SU-DHL-6 (cell line): ENCODE measurements around the gene DDB1.

Experiments
- EZH2phosphoT487 ChIP-seq: fragments of 200-600 bp; sonication (generic), shearing (Covaris generic); conservative IDR thresholded peaks from 2 replicates; pipeline ENCODE4 v1.6.1; 2018; ENCODE audit warnings: mild to moderate bottlenecking, antibody characterized with exemption, low read length, moderate library complexity, mixed read lengths
- TF ChIP-seq, protein P1 (sequence below): fragments of 200-600 bp; sonication (generic); IDR thresholded peaks from one replicate; pipeline ENCODE4 v1.5.1; 2017; ENCODE audit warnings: antibody characterized with exemption, mild to moderate bottlenecking, low read length, moderate library complexity; ENCODE audit not compliant: insufficient read depth, poor library complexity, severe bottlenecking

DNA sequence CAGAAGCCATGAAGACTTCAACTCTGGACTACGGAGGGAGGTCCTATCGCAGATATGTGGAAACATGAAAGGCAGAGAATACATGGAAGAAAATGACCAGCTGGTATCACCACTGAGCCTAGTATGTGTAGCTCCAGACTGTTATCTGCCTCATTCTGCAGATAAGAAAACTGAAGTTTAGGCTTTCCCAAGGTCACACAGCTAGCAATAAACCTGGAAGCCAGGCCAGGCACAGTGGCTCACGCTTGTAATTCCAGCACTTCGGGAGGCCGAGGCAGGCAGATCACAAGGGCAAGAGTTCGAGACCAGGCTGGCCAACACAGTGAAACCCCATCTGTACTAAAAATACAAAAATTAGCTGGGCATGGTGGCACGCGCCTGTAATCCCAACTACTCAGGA, 22.2 kb downstream of the DDB1 start:
- TF ChIP-seq, protein P1, sequence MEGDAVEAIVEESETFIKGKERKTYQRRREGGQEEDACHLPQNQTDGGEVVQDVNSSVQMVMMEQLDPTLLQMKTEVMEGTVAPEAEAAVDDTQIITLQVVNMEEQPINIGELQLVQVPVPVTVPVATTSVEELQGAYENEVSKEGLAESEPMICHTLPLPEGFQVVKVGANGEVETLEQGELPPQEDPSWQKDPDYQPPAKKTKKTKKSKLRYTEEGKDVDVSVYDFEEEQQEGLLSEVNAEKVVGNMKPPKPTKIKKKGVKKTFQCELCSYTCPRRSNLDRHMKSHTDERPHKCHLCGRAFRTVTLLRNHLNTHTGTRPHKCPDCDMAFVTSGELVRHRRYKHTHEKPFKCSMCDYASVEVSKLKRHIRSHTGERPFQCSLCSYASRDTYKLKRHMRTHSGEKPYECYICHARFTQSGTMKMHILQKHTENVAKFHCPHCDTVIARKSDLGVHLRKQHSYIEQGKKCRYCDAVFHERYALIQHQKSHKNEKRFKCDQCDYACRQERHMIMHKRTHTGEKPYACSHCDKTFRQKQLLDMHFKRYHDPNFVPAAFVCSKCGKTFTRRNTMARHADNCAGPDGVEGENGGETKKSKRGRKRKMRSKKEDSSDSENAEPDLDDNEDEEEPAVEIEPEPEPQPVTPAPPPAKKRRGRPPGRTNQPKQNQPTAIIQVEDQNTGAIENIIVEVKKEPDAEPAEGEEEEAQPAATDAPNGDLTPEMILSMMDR, result no peak
- TF ChIP-seq EZH2phosphoT487, result no peak
